Ascending aorta (tissue), 2 donors: ENCODE measurements around the gene ZNF723. TPM values are rescaled to one million over a fixed set of nuclear protein-coding genes. Genes with fewer than 3 reads are reported as not detected.
"Not testable (repeated sequence)": the region's sequence is repeated elsewhere in the genome, so short reads cannot be mapped to it uniquely, and the experiment has no call there.

ENCODE experiments used
- DNase-seq, 2 donors: peaks; one replicate each; pipeline ENCODE4 v3.0.0-alpha.2; 2019; ENCODE audit warnings: low spot score in 2 of 2
- H3K27ac ChIP-seq, 2 donors: fragments of 200-600 bp; sonication (generic); one replicate each; pipeline ENCODE4 v1.5.1; 2016 to 2017; ENCODE audit warnings: mild to moderate bottlenecking in 1 of 2
- H3K27me3 ChIP-seq: fragments of 200-600 bp; sonication (generic); one replicate; pipeline ENCODE4 v1.5.1; 2017
- H3K36me3 ChIP-seq, 2 donors: fragments of 200-600 bp; sonication (generic); one replicate each; pipeline ENCODE4 v1.5.1; 2016
- H3K4me1 ChIP-seq, 2 donors: fragments of 200-600 bp; sonication (generic); one replicate each; pipeline ENCODE4 v1.5.1; 2016 to 2017; ENCODE audit warnings: mild to moderate bottlenecking in 1 of 2
- H3K4me3 ChIP-seq, 2 donors: fragments of 200-600 bp; sonication (generic); one replicate each; pipeline ENCODE4 v1.5.1; 2016 to 2017; ENCODE audit warnings: mild to moderate bottlenecking in 1 of 2
- H3K9me3 ChIP-seq, 2 donors: fragments of 200-600 bp; sonication (generic); one replicate each; pipeline ENCODE4 v1.5.1; 2016
- CTCF ChIP-seq, 3 experiments: fragments of 200-600 bp in 2 of 3; fragments of 450-650 bp in 1 of 3; sonication (generic) in 2 of 3; IDR thresholded peaks; one replicate each; pipeline ENCODE4 v1.5.1; 2016 to 2019; ENCODE audit warnings: antibody characterized with exemption in 3 of 3, mild to moderate bottlenecking in 1 of 3, moderate library complexity in 1 of 3
- intact Hi-C: fragments of 100-400 bp; cut with DNase I; formaldehyde crosslinking; loops from one replicate; pipeline ENCODE4 v1.15.1; 2023
- total RNA-seq: library from RNA; depleted of rRNA; stranded (reverse); fragments of >200 nt; gene quantifications from one replicate; pipeline ENCODE4 v1.1.0, GENCODE V29; 2016

The ZNF723 gene
- total RNA-seq, 1 donor from 2014 or later: not detected

GRCh38 chr19:22807061-22807835 lies 24.8 kb upstream of the ZNF723 start:
- no peak for DNase-seq
- Histone ChIP-seq H3K27me3 (no peaks in the 10 kb centered on the region), H3K27ac (no peak overlapping the region), H3K9me3 (no peaks in the 10 kb centered on the region), H3K4me1 (no peaks in the 10 kb centered on the region), H3K36me3 (no peaks in the 10 kb centered on the region), H3K4me3 (peak overlapping the region in 1 of 2 donors; percentile 41)
- intact Hi-C loops: no loop called here
- TF ChIP-seq CTCF (IDR thresholded peaks at IDR 0.05): no peak

GRCh38 chr19:22814124-22814523 lies 18.0 kb upstream of the ZNF723 start:
- DNase-seq: no peak
- Histone ChIP-seq H3K4me1 (no peaks in the 10 kb centered on the region), H3K4me3 (no peak overlapping the region), H3K27me3 (no peaks in the 10 kb centered on the region), H3K9me3 (no peaks in the 10 kb centered on the region), H3K36me3 (no peaks in the 10 kb centered on the region), H3K27ac (no peak overlapping the region)
- intact Hi-C loops: no loop called here
- TF ChIP-seq CTCF (IDR thresholded peaks at IDR 0.05): no peak

DNA sequence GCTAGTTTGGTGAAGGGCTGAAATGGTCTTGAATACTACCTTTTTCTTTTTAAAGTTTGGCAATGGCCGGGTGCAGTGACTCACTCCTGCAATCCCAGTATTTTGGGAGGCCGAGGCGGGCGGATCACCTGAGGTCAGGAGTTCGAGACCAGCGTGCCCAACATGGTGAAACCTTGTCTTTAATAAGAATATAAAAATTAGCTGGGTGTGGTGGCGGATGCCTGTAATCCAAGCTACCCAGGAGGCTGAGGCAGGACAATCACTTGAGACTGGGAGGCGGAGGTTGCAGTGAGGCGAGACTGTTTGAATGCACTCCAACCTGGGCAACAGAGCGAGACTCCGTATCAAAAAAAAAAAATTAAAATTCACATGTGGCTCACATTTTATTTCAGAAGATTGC lies 880 bp upstream of the ZNF723 start:
- intact Hi-C loops: no loop called here
- TF ChIP-seq CTCF (IDR thresholded peaks at IDR 0.05): no peak
- no peaks in the 10 kb centered on the region for H3K27me3 ChIP-seq

DNA sequence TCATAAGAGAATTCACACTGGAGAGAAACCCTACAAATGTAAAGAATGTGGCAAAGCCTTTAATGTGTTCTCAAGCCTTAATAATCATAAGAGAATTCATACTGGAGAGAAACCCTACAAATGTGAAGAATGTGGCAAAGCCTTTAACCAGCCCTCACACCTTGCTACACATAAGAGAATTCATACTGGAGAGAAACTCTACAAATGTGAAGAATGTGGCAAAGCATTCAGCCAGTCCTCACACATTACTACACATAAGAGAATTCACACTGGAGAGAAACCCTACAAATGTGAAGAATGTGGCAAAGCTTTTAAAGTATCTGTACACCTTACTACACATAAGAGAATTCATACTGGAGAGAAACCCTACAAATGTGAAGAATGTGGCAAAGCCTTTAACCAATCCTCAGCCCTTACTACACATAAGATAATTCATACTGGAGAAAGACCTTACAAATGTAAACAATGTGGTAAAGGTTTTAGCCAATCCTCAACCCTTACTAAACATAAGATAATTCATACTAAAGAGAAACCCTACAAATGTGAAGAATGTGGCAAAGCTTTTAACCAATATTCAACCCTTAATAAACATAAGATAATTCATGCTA lies 25.7 kb downstream of the ZNF723 start:
- H3K27ac ChIP-seq, intact Hi-C loops, H3K4me1 ChIP-seq, DNase-seq, H3K36me3 ChIP-seq, H3K27me3 ChIP-seq, H3K4me3 ChIP-seq: not testable (repeated sequence)
- peaks cover 35 to 80% of the 10 kb centered on the region in 2 donors for H3K9me3 ChIP-seq

More for the DNA sequence above, 880 bp upstream of the ZNF723 start:
- no peak overlapping the region for H3K27ac ChIP-seq
- no peaks in the 10 kb centered on the region for H3K36me3 ChIP-seq
- no peak for DNase-seq
- no peaks in the 10 kb centered on the region for H3K4me1 ChIP-seq
- H3K9me3 ChIP-seq: no peaks in the 10 kb centered on the region
- H3K4me3 ChIP-seq: no peak overlapping the region

GRCh38 chr19:22882797-22883196 lies 50.7 kb downstream of the ZNF723 start:
- Histone ChIP-seq H3K27ac (no peak overlapping the region), H3K36me3 (no peaks in the 10 kb centered on the region), H3K4me1 (no peaks in the 10 kb centered on the region), H3K9me3 (no peaks in the 10 kb centered on the region), H3K27me3 (no peaks in the 10 kb centered on the region), H3K4me3 (no peak overlapping the region)
- TF ChIP-seq CTCF (IDR thresholded peaks at IDR 0.05): peak in 1 of 3 experiments; percentile 54
- intact Hi-C loops: loop anchor here (10.0 kb wide), 1 partner anchor 832 kb away; no protein-coding TSS in a partner anchor
- DNase-seq: no peak

GRCh38 chr19:22893855-22894270 lies 61.8 kb downstream of the ZNF723 start:
- Histone ChIP-seq H3K4me3 (no peak overlapping the region), H3K4me1 (no peaks in the 10 kb centered on the region), H3K27me3 (no peaks in the 10 kb centered on the region), H3K36me3 (no peaks in the 10 kb centered on the region), H3K9me3 (no peaks in the 10 kb centered on the region), H3K27ac (no peak overlapping the region)
- no peak for TF ChIP-seq CTCF (IDR thresholded peaks at IDR 0.05)
- no peak for DNase-seq
- intact Hi-C loops: no loop called here
